ENCODE data around the gene DNAL4.

The DNAL4 gene

DNA sequence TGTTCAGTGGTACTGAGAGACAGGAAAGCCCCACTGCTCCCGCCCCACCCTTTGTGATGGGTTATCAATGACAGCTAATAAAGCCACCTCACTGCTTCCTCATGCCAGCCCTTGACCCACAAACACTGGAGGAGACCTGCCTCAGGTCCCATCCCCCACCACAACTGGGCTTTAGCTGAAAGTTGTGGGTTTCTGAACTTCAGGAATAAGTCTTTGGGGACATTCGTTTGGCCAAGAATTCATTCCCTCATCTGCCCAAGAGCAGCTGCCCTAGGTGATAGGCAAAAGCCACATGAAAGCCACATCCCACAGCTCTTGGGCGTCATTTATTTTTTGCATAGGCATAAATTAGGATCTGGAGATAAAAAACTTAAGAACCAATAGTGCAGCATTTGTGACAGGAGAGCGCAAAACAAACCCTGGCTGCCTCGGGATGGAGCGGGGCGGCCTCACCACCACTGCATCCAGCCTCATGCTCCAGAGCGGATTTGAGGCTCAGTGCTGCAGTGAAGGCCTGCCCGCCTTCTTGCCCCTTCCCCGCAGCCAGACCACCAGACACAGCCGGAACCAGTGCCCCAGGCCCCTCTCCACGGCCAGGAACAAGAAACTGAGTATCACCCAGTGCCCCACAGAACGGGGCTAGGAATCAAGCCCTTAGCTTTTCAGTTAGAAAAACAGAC is 59.4 kb downstream of the DNAL4 start:
- H3K9me3 Mint-ChIP-seq = no peaks in the 10 kb centered on the region

GRCh38 chr22:38733724-38734381 is 60.1 kb downstream of the DNAL4 start:
- no peaks in the 10 kb centered on the region for H3K27me3 Mint-ChIP-seq (ENCODE audit: low read depth, poor library complexity)
- TF ChIP-seq CTCF (IDR thresholded peaks at IDR 0.05) = no peak
- no peak overlapping the region for H3K4me3 Mint-ChIP-seq

More for the DNA sequence above, 59.4 kb downstream of the DNAL4 start:
- Mint-ChIP-seq H3K27me3 (ENCODE audit: low read depth, poor library complexity) (no peaks in the 10 kb centered on the region), H3K4me1 (peaks cover 10% of the 10 kb centered on the region), H3K27ac (peak overlapping the region; percentile 81), H3K4me3 (no peak overlapping the region), H3K36me3 (ENCODE audit: low read depth) (peaks cover 33% of the 10 kb centered on the region)
- no peak for TF ChIP-seq CTCF (IDR thresholded peaks at IDR 0.05)
- DNase-seq = no peak

DNA sequence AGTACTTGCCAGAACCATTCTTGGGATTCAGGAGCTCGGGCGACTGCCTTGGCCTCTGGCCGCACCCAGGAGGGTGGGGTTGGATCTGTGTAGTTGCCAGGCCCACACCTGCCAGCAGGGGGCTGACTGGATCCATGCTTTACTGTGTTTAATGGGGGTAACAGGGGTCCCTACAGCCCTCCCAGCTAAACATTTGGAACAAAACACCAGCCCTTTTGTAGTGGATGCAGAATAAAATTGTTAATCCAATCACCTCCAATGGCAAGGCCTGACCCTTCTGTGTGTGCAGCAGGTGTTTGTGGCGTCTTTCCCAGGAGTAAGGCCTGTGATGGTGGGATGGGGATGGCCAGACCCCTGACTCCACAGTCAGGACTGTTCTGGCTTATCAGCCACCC is 60.6 kb downstream of the DNAL4 start:
- no peaks in the 10 kb centered on the region for H3K27me3 Mint-ChIP-seq (ENCODE audit: low read depth, poor library complexity)
- H3K4me1 Mint-ChIP-seq = peaks cover 10% of the 10 kb centered on the region
- H3K9me3 Mint-ChIP-seq = no peaks in the 10 kb centered on the region
- peak; percentile 79 for TF ChIP-seq CTCF (IDR thresholded peaks at IDR 0.05)
- peak; percentile 69 for DNase-seq
- H3K36me3 Mint-ChIP-seq (ENCODE audit: low read depth) = peaks cover 39% of the 10 kb centered on the region
- no peak overlapping the region for H3K4me3 Mint-ChIP-seq
- peak overlapping the region; percentile 78 for H3K27ac Mint-ChIP-seq

More at GRCh38 chr22:38733724-38734381, 60.1 kb downstream of the DNAL4 start:
- peaks cover 36% of the 10 kb centered on the region for H3K36me3 Mint-ChIP-seq (ENCODE audit: low read depth)
- no peak for DNase-seq
- peak overlapping the region; percentile 81 for H3K27ac Mint-ChIP-seq
- H3K9me3 Mint-ChIP-seq = no peaks in the 10 kb centered on the region
- H3K4me1 Mint-ChIP-seq = peaks cover 10% of the 10 kb centered on the region

GRCh38 chr22:38732251-38732815 is 61.6 kb downstream of the DNAL4 start:
- Mint-ChIP-seq H3K27ac (peak overlapping the region; percentile 13), H3K4me3 (no peak overlapping the region), H3K4me1 (peaks cover 4% of the 10 kb centered on the region), H3K27me3 (ENCODE audit: low read depth, poor library complexity) (no peaks in the 10 kb centered on the region), H3K36me3 (ENCODE audit: low read depth) (peaks cover 35% of the 10 kb centered on the region), H3K9me3 (no peaks in the 10 kb centered on the region)
- DNase-seq = no peak
- TF ChIP-seq CTCF (IDR thresholded peaks at IDR 0.05) = no peak

GRCh38 chr22:38731703-38732161 is 62.2 kb downstream of the DNAL4 start:
- no peak overlapping the region for H3K27ac Mint-ChIP-seq
- H3K4me1 Mint-ChIP-seq = no peaks in the 10 kb centered on the region
- no peak overlapping the region for H3K4me3 Mint-ChIP-seq
- peaks cover 33% of the 10 kb centered on the region for H3K36me3 Mint-ChIP-seq (ENCODE audit: low read depth)
- no peaks in the 10 kb centered on the region for H3K27me3 Mint-ChIP-seq (ENCODE audit: low read depth, poor library complexity)
- DNase-seq = no peak
- H3K9me3 Mint-ChIP-seq = no peaks in the 10 kb centered on the region
- no peak for TF ChIP-seq CTCF (IDR thresholded peaks at IDR 0.05)

Data from nephron progenitor cell (in vitro differentiated cells).